Measurements from ENCODE around the gene TPO.

Gene TPO

GRCh38 chr2:1451422-1451821 is 38.2 kb downstream of the TPO start:
- DNase-seq, result no peak

- DNase-seq, result no peak
Observed at GRCh38 chr2:1453561-1453960, 40.3 kb downstream of the TPO start.

- no peak for DNase-seq
Observed at GRCh38 chr2:1454346-1454745, 41.1 kb downstream of the TPO start.

GRCh38 chr2:1455466-1455865 is 42.2 kb downstream of the TPO start:
- no peak for DNase-seq

- no peak for DNase-seq
Observed at GRCh38 chr2:1458432-1458831, 45.2 kb downstream of the TPO start.

GRCh38 chr2:1459727-1460126 is 46.5 kb downstream of the TPO start:
- no peak for DNase-seq

GRCh38 chr2:1460851-1461418 is 47.7 kb downstream of the TPO start:
- no peak for DNase-seq

- no peak for DNase-seq
Observed at GRCh38 chr2:1461507-1462390, 48.5 kb downstream of the TPO start.

- no peak for DNase-seq
Observed at GRCh38 chr2:1462994-1463393, 49.7 kb downstream of the TPO start.

GRCh38 chr2:1472350-1472749 is 59.1 kb downstream of the TPO start:
- no peak for DNase-seq

- no peak for DNase-seq
Observed at GRCh38 chr2:1476617-1477195, 63.4 kb downstream of the TPO start.

- no peak for DNase-seq
Observed at GRCh38 chr2:1477196-1478040, 64.2 kb downstream of the TPO start.

- DNase-seq, result no peak
Observed at GRCh38 chr2:1478311-1479305, 65.3 kb downstream of the TPO start.

GRCh38 chr2:1479346-1479745 is 66.1 kb downstream of the TPO start:
- no peak for DNase-seq

GRCh38 chr2:1480671-1481076 is 67.4 kb downstream of the TPO start:
- no peak for DNase-seq

GRCh38 chr2:1481406-1482252 is 68.4 kb downstream of the TPO start:
- no peak for DNase-seq

GRCh38 chr2:1482253-1482675 is 69.0 kb downstream of the TPO start:
- no peak for DNase-seq

- no peak for DNase-seq
Observed at GRCh38 chr2:1482981-1483380, 69.7 kb downstream of the TPO start.

- no peak for DNase-seq
Observed at GRCh38 chr2:1483551-1483950, 70.3 kb downstream of the TPO start.

GRCh38 chr2:1484131-1484884 is 71.0 kb downstream of the TPO start:
- DNase-seq, result no peak
